ENCODE data around the gene TMX2.
"Not testable (repeated sequence)": the region's sequence is repeated elsewhere in the genome, so short reads cannot be mapped to it uniquely, and the experiment has no call there.

TMX2 gene

GRCh38 chr11:57716726-57717125 lies 4.3 kb downstream of the TMX2 start:
- not testable (repeated sequence) for DNase-seq

- no peak for DNase-seq
These were observed 14.8 kb downstream of the TMX2 start for GRCh38 chr11:57727185-57727584.

- DNase-seq, result no peak
These were observed 16.4 kb downstream of the TMX2 start for GRCh38 chr11:57728829-57729228.

GRCh38 chr11:57729479-57729878 lies 17.1 kb downstream of the TMX2 start:
- no peak for DNase-seq

- no peak for DNase-seq
These were observed 20.3 kb downstream of the TMX2 start for GRCh38 chr11:57732661-57733060.

- no peak for DNase-seq
These were observed 23.4 kb downstream of the TMX2 start for GRCh38 chr11:57735619-57736298.

- peak; percentile 92 for DNase-seq
These were observed 29.0 kb downstream of the TMX2 start, which contains the start of gene SELENOH for GRCh38 chr11:57741132-57742086. Gene SELENOH (plus strand): TSS chr11:57741491. CDS start chr11:57741596, 105 bp downstream.

- no peak for DNase-seq
These were observed 29.7 kb downstream of the TMX2 start for GRCh38 chr11:57742087-57742452.

GRCh38 chr11:57744357-57744756 lies 32.0 kb downstream of the TMX2 start:
- no peak for DNase-seq

GRCh38 chr11:57745206-57745605 lies 32.8 kb downstream of the TMX2 start:
- no peak for DNase-seq

GRCh38 chr11:57746920-57747319 lies 34.5 kb downstream of the TMX2 start:
- no peak for DNase-seq

GRCh38 chr11:57751176-57751575 lies 38.8 kb downstream of the TMX2 start:
- DNase-seq, result no peak

GRCh38 chr11:57751676-57752253 lies 39.4 kb downstream of the TMX2 start, which contains the start of gene BTBD18:
Gene BTBD18 (minus strand): TSS chr11:57751819. CDS start chr11:57751188, 631 bp downstream.
- no peak for DNase-seq

GRCh38 chr11:57752954-57753353 lies 40.6 kb downstream of the TMX2 start:
- no peak for DNase-seq

GRCh38 chr11:57758174-57758573 lies 45.8 kb downstream of the TMX2 start:
- DNase-seq, result no peak

- DNase-seq, result peak; percentile 79
These were observed 49.2 kb downstream of the TMX2 start, which contains the start of gene CTNND1 for GRCh38 chr11:57761301-57762234. Gene CTNND1 (plus strand): TSS chr11:57761802. CDS start chr11:57791479, 29,677 bp downstream.

GRCh38 chr11:57762235-57762861 lies 50.0 kb downstream of the TMX2 start:
- DNase-seq, result no peak

GRCh38 chr11:57763568-57763967 lies 51.2 kb downstream of the TMX2 start:
- DNase-seq, result no peak

GRCh38 chr11:57764021-57764420 lies 51.6 kb downstream of the TMX2 start:
- DNase-seq, result no peak

GRCh38 chr11:57764566-57764965 lies 52.2 kb downstream of the TMX2 start:
- DNase-seq, result no peak

GRCh38 chr11:57764972-57765371 lies 52.6 kb downstream of the TMX2 start:
- no peak for DNase-seq

GRCh38 chr11:57770793-57771192 lies 58.4 kb downstream of the TMX2 start:
- no peak for DNase-seq

Data from DMS 273 treated with DMSO at 0.1 percent for 48 hours (cell line).